NOMO-1 treated with dmso at 0.1 percent for 144 hours (cell line): Measurements from ENCODE around the gene ASXL1.

Source experiments
- DNase-seq: peaks from one replicate; lab custom pipeline; 2025; ENCODE audit not compliant: unreplicated experiment; lab: John Stamatoyannopoulos, UW

ASXL1 gene

DNA sequence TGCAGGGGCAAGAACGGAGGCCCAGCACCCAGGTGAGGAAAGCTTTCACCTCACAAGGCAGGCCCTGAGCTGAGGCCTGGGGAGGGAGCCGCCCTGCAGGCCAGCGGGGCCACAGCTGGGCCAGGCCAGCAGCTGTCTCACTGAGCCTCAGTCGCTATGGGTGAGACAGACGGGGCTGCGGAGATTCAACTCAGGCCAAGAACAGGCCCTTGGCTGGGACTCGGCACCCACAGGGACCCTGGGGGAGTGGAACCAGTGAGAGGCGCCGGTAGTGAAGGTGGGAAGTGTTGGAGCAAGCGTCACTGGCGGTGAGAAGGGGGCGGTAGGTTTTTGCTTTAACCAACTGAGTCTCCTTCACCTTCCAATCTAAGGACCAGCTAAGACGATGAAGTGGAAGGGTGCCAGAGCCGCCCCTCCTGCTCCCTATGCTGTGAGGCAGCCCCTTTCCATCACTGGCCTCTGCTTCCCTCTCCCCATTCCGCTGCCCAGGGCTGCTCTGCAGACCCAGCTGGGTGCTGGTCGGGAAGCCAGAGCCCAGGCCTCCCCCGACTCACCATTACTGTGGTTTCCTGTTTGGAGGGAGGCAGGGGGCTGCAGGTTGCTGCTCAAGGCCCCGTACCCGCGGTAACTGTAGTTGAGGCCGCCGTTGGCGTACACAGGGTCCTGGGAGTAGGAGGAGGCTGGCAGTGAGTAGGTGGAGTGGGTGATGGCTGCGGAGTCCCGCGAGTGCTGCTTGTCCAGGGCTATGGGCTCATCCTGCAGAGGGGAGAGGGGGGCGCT, 93.7 kb downstream of the ASXL1 start:
- no peak for DNase-seq

DNA sequence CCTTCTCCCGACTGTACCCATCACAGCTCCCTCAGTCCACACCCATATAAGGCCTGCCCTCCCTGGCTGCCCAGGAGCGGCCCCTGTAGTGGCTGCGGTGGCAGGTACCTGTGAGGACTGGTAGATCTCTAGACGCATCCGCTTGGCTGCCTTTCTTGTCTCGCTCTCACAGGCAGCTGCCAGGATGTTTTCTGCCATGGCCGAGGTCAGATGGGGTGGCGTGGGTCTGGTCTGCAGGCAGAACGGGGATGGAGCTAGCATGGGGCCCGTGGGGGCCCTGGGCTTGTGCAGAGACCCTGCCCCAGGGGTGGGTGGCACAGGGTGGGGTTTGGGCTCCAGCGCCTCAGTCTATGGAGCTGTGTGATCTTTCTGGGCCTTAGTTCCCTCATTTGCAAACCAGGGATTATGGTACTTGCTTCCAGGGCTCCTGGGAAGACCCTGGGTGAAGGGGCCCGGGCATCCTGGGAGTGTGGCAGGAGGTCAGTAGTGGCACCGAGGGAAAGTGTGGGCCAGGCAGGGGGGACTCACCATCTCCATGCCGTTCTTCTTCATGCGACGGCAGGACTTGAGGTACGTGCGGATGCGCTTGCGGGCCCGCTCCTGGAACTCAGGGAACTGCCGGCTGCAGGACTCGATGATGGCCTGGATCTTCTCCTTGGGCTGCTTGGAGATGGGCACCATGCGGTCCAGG, 94.8 kb downstream of the ASXL1 start:
- no peak for DNase-seq

DNA sequence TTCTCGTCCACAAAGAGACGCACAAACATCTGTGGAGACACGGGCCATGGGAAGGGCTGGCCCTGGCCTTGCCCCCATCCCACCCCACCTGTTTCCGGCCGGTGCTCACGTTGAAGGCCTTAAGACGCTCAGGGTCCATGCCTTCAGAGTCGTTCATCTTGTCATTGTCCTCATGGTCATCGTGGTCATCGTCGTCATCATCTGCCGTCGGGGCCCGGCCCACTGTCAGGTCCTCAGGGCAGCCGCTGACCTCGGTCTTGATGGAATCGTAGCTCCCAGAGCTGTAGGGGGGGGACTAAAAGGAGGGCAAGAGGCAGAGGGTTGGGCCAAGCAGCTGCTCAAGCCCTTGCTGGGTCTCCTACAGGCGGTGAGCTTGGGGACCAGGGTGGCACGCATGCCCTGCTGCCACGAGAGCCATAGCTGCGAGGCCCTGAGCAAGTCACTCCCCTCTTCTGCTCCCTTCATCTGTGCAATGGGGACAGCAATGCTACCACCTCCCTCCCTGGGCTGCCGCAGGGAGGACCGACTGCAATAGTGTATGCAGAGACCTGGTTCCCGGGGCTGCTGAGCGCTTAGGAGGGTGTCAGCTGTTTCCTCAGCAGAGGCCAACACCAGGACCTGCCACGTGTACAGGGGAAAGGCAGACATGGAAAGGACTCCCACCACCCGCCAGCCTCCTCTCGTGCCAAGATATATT, 95.5 kb downstream of the ASXL1 start:
- DNase-seq, result no peak

DNA sequence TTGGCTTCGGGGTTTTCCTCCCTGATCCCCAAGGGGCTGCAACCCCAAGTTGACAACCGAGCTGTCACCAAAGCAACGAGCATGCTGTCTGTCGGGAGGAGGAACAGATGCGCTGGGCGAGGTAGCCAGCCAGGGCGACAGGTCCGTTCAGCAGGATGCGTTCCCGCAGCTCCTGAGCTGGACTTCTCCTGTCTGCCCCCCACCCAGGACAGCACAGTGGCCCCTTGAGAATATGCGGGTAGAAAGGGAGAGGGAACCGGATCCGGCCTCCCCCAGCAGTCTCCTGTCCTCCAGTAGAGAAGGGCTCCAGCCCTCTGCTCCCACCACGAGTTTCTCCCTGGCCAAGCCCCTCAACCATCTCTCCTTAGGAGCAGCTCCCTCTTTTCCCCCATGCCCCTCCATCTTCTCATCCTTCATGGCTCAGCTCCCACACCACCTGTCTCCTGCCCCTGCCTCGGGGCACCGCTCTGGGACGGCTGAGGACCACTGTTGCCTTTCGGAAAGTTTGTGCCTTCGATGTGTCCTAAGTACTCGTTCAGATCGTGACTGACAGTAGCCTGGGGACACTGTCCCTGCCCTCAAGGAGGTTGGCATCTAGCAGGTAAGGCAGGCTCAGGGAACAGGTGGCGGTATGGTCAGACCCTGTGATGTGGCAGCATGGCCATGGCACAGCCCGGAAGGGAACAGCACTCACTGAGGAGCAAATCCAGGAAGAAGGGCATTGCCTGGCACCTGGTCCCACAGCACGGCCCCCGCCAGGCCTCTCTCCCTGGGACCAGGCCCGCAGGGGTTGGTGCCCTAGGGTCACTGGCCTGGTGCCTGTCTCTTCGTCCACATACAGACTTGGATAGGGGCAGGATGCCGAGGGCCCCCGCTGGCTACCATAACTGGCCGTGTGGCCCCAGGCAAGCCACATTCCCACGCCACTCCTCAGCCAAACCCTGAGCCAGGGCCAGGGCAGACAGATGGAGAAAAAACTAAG, 96.3 kb downstream of the ASXL1 start:
- no peak for DNase-seq

DNA sequence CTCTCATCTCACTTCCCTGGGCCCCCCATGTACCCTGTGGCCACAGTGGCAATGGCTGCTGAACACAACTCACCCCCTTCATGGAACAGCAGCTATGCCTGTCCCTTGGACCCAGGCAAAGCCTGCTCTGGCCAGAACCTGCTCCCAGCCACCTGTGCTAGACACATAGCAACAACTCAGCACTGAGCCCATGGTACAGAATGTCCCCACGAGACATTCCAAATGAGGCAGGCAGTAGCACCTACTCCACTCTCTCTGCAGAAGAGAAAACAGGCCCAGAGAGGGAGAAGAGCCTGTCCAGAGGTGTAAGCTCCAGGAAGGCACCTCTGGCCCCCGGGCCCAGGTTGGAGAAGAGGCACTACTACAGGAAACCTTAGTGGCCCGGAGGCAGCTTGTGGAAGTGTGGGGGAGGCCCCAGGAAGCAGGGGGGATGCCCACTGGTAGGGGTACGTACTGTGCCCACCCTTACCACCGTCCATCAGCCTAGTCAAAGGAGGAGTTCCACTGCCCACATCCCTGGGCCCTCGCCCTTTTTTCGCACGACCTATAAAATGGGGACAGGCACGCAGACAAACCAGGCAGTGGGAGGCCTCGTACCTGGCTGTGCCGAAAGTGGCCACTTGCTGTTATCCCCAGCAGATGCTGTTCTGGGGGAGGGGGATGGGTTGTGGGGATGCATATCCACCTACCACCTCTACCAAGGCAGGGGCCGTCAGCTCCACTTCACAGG, 97.2 kb downstream of the ASXL1 start:
- no peak for DNase-seq

DNA sequence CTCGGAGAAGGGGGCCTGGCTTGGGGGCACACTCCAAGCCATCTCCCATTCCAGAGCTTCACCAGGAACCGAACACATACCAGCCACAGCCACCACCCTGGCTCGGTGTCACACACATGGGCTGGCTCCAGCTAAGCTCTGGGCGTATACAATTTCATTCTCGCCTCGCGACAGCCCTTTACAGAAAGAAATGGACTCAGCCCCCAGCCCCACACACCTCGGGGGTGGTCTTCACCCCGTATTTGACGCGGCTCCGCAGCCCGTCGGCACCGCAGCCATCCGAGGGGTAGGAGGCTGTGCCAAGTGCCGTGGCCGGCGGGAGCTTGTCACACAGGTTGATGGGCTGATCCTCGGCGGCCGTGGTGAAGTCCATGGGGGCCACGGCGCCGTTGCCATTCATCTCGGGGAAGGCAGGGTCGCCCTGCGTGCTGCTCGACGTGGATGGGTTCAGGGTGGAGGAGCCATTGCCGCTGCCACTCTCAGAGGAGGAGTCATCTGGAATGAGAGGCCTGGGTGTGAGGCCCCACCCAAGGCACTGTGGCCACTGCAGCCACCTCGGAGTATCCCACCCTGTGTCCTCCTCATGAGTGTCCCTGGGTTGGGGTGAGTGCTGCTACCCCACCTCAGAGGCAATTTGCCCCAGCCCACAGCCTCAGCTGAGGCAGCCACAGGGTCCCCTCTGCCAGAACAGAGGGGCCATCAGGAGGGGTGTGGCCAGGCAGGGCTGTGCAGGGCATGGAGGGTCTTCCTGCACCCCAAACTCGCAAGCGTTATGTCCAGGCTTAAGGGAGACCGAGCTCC, 98.0 kb downstream of the ASXL1 start:
- DNase-seq, result no peak

DNA sequence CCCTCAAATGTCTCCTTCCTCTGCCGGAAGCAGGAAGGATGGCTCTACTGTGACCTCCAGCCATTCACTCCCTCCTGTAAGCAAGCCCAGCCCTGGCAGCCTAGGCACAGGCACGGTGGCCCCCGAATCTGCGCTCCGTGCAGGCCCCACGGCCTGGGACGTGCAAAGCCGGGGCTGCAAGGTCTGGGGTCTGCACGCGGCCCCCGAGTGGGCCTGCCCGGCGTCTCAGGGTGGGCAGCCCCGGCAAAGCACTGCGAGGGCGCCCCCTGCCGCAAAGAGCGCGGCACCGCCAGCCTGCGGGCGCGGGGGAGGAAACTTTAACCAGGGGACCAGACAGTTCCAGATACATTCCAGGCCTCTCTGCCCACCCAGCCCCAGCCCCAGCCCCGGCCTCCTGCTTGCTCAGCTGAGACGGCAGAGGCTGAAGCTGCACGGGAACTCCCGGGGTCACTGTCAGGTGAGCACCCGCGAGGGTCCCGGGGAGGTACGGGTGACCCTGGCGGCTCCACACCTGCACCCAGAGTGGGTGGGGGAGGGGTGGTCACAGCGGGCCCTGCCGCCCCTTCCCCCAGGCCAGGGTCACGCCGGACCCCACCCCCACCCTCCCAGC, 98.8 kb downstream of the ASXL1 start:
- no peak for DNase-seq

DNA sequence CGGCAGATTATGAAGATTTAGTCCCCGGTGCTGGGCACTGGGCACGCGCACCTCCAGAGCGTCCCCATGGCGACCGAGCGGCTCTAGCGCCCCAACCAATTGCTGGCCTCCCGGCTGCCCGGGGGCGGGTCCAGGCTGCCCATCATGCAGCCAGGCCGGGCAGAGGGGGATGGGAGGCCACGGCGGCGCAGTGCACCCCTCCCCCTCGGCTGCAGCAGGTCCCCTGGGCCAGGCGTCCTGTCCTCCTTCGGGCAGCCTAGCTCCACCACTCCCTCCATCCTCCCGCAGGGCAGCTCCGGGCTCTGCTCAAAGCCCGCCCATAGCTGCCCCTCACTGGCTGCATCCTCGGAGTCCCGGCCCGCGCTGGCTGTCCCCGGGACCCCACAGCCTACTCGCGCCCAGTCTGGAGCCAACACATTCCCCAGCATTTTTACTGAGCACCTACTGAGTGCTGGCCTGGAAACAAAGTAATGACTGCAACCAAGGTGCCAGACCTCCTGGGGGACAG, 99.4 kb downstream of the ASXL1 start:
- no peak for DNase-seq

DNA sequence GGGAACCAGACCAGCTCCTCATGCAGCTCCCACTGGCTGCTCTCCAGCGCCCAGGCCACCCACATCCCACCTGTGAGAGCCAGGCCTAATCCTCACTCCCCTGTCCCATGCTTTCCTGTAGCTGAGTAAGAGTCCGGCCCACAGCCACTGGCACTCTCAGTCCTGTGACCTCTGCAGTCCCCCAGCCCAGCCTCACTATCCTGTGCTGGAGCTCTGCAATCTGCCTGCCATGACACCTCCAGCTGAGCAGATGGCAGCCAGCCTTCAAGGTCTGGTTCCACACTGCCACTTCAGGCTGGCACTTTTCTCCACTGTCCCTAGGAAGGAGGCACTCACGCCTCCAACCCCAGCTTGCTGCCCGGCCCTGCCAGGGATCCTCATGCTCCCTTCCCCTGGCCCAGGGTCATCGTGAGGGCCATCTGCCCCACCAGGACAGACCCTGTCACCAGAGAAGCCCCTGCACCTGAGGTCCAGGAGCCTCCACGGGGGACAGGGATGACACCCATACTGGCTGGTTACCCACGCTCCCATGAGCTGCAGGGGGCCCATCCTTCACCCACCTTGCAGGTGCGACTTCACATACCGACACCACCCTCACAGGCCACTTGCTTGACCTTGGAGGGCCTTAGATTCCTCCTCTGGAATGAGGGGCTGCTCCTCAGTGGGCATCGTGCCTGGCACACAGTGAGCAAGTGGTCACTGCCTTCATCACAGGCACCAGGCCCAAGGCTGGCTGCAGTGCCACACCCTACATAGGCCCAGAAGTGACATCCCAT, 100.1 kb downstream of the ASXL1 start:
- DNase-seq, result no peak

DNA sequence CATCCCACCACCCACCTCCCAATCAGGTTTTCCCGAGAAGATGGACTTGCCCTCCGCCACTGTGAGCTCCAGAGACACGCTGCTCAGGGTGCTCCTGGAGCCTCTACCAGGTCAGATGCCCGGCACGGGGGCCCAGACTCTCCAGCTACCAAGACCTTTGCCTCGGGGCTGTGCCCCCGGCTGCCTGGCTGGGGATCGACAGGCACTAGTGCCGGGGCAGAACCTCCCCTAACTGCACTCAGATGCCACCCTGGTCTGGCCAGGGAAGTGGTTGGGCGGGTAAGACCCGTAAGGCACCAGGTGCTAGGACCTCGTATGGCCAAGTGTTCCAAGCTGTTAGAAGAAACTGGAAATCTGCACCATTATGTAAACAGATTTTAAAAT, 100.7 kb downstream of the ASXL1 start:
- no peak for DNase-seq

DNA sequence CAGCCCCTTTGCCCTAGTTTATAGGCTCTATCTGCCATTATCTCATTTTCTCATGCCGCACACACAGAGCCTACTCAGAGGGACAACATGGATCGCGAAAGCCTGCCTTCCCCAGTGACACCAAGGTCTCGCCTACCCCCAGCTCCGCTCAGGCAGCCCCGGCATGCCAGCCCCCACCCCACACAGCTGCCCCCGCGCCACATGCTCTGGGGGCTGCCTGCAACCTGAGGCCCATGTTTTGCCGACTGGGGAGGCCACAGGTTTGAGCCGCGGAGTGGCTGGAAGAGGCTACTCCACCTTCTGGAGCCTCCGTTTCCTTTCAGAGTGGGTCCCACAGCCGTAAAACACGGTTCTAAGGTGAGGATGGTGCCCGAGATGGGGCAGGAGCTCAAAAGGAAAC, 102.1 kb downstream of the ASXL1 start:
- DNase-seq, result no peak

DNA sequence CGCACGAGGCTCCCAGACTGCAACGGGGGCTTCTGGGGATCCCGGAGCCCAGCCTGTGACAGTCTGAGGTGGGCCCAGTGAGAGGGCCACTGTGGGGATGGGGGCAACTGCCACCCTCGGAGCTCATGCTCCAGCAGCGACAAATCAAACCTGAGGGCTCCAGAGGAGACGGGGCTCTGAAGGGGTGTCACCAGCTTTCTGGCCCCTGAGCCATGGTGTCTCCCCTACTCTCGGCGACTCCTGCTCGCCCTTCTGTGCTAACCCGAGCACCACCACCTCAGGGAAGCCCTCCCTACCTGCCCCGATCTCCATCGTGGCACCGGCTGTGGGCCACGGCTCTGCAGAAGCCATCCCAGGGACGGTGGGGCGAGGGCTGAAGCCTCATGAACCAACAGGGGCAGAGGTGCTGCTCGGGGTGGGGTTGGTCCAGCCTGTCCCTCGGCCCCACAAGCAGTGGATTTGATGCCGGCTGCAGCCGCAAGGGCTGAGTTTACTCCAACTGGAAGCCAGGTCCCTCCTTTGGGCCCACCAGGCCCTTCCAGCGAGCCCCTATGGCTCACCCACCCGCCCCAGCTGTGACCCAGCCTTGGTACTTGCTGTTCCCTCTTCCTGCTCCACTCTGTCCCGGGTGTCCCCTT, 102.7 kb downstream of the ASXL1 start:
- DNase-seq, result no peak

DNA sequence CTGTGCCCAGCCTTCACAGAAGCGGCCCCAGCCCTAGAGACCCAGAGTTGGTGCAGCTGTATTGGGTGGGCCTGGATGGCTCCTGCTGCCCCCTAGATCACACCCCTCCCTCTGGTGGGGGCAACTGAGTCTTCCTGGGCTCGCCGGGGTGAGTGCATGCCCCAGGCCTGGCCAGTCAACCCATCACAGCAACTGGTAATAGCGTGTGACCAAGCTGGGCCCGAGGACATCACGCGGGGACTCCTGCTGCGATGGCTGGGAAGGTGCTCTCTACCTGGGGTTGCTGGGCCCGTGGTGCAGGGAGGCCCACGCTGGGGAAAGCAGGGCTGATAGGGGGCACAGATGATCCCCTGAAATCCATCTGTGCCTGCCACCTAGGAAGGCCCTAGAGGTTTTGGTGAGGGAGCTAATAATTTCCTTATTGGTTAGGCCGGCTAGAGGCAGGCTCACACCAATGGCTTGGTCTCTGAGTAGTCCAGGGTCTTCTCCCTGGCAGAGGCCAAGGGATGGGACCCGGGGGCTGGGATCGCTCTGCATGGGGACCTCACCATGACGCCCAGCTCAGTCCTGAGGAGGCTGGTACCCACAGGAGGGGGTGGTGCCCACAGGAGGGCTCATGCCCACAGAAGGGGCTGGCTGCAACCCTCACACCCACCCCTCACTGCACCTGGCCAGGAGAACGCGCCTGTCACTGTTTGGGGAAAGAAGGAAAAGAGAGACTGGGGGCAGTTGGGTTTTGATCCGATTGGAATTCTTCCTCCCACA, 103.9 kb downstream of the ASXL1 start:
- no peak for DNase-seq

DNA sequence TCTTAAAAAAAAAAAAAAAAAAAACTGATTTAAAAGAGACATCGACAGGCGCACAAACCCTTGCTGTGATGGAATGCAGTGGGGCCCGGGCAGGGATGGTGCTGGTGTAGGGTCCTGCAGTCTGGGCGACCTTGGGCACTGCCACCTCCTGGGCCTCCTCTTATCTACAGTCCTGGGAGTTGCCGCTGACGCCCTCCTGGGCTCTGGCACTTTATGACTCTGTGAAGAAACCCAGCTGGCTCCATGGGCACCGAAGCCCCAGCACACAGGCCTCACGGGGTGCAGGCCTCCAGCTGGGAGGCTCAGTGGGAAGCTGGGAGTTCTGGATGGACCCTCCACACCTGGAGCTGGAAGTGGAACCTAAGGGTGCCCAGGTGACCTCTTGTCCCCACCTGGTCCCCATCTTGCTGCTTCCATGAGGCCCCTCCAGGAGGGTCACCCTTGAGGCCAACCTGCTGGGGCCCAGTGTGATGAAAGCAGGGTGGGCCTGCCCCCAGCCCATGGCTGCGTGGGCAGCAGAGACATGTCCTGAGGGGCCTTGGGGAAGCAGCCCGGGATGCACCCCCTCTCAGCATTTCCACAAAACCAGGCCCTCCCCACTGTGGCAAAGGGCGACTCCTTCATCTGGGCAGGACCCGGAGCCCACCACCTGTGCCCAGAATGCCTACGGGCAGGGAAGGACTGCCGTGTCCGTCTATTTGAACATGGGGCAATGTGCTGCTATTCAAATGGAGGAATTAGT, 104.9 kb downstream of the ASXL1 start:
- DNase-seq, result no peak

DNA sequence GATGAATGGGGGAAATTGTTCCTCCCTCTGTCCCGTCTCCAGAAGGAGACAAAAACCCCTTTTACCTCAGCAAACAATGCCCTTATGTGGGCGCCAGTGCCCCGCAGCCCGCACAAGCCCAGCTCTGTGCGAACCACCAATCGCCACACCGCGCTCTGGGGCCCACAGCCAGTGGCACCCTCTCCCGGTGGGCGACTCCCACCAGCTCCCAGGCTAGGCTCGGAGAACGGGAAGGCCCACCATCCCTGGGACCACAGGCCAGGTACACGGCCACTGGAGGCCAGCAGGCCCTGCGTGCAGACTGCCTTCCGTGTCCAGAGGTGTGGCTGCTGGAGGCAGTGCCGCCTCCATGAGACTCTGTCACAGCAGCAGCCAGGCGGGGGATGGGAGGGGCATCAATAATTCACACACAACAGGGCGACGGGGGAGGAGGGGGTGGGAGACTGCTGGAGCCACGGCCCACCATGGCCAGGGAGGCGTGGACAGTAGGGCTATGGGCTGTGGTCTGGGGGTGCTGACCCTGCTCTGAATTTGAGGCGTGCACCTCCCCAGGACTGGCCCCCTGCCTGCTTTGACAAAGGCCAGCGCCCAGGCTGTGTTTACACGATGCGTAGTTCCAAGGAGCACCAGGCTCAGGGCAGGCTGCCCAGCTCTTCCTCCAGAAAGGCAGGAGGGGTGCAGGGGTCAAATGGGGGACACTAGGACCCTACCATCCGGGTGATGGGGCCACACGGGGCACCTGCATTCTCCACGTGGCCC, 105.7 kb downstream of the ASXL1 start:
- no peak for DNase-seq
